Muscle of back (tissue), 11 donors: ENCODE results near the gene EHF. TPM values are rescaled to one million over a fixed set of nuclear protein-coding genes. Genes with fewer than 3 reads are reported as not detected.
A peak's percentile ranks its signal among the peaks of the same experiment; 100 is the strongest.
"Not testable (repeated sequence)": the region's sequence is repeated elsewhere in the genome, so short reads cannot be mapped to it uniquely, and the experiment has no call there.

Experiments used
- DNase-seq, 3 donors: peaks; one replicate each; pipeline versions ENCODE4 v3.0.0 to v3.0.0-alpha.2; 2013
- polyA plus RNA-seq, 10 donors: library from polyadenylated mRNA; unstranded; fragments of 120-200 nt; gene quantifications; one replicate each; pipeline ENCODE4 v1.2.1, GENCODE V29; 2013; ENCODE audit not compliant: insufficient read length in 10 of 10

The EHF gene
- polyA plus RNA-seq, 10 donors, result 0.12 to 5.4 (median 4.5) TPM; not detected in 7

GRCh38 chr11:34667810-34668582, 47.1 kb downstream of the EHF start:
- no peak for DNase-seq

- no peak for DNase-seq
Measured at GRCh38 chr11:34668583-34669053, 47.7 kb downstream of the EHF start.

- DNase-seq, result no peak
Measured at GRCh38 chr11:34669458-34669857, 48.6 kb downstream of the EHF start.

GRCh38 chr11:34671117-34671516, 50.2 kb downstream of the EHF start:
- DNase-seq, result no peak

GRCh38 chr11:34671946-34672345, 51.1 kb downstream of the EHF start:
- no peak for DNase-seq

GRCh38 chr11:34674038-34674437, 53.1 kb downstream of the EHF start:
- no peak for DNase-seq

- no peak for DNase-seq
Measured at GRCh38 chr11:34676227-34676626, 55.3 kb downstream of the EHF start.

GRCh38 chr11:34679681-34680080, 58.8 kb downstream of the EHF start:
- peak in 1 of 3 donors; percentile 34 for DNase-seq

GRCh38 chr11:34680206-34680605, 59.3 kb downstream of the EHF start:
- no peak for DNase-seq

GRCh38 chr11:34680918-34681586, 60.2 kb downstream of the EHF start:
- DNase-seq, result no peak

- peak in 1 of 3 donors; percentile 7 for DNase-seq
Measured at GRCh38 chr11:34682825-34683224, 61.9 kb downstream of the EHF start.

- DNase-seq, result no peak
Measured at GRCh38 chr11:34683396-34683795, 62.5 kb downstream of the EHF start.

- no peak for DNase-seq
Measured at GRCh38 chr11:34685864-34686263, 65.0 kb downstream of the EHF start.

GRCh38 chr11:34692299-34692698, 71.4 kb downstream of the EHF start:
- DNase-seq, result not testable (repeated sequence)

- DNase-seq, result no peak
Measured at GRCh38 chr11:34696862-34697261, 76.0 kb downstream of the EHF start.

- no peak for DNase-seq
Measured at GRCh38 chr11:34706709-34707461, 86.0 kb downstream of the EHF start.

GRCh38 chr11:34707462-34707840, 86.6 kb downstream of the EHF start:
- DNase-seq, result no peak

Other genes starting within 250 kb of the EHF start
- 10 to 100 TPM; 53.2 to 93.6 (median 66.2) TPM for gene CAT, start 182.2 kb upstream of the EHF start, polyA plus RNA-seq
- 1 to 10 TPM in 2 of 10 donors, not detected in 8; 3.5 to 9.4 TPM for gene ELF5, start 107.3 kb upstream of the EHF start, polyA plus RNA-seq